OCI-LY7 (cell line): Measurements from ENCODE around the gene TENT5C. TPM values are rescaled to one million over a fixed set of nuclear protein-coding genes. Genes with fewer than 3 reads are reported as not detected.

Experiments used
- BruUV-seq: library from RNA; stranded (reverse); fragments of 400-500 nt; replicated peaks from 2 replicates; lab custom pipeline; 2021; lab: Mats Ljungman, UMichigan
- CTCF ChIA-PET: fragments of 300-600 bp; sonication (Branson Sonifier 250); formaldehyde crosslinking; loops from one replicate; lab custom pipeline; 2022; ENCODE audit warnings: antibody characterized with exemption; ENCODE audit not compliant: unreplicated experiment; lab: Charles Lee
- POLR2A ChIA-PET: fragments of 300-600 bp; sonication (Branson Sonifier 250); formaldehyde crosslinking; loops from one replicate; lab custom pipeline; 2022; ENCODE audit warnings: antibody characterized with exemption; lab: Charles Lee
- DNase-seq: peaks from one replicate; pipeline ENCODE4 v3.0.0-alpha.2; 2015; ENCODE audit warnings: low spot score
- H2AFZ ChIP-seq: fragments of 200-600 bp; sonication (generic), shearing (Covaris generic); 2 replicates; pipeline ENCODE4 v1.6.1; 2014; ENCODE audit warnings: mild to moderate bottlenecking, antibody characterized with exemption, low read length, moderate library complexity
- H3K27ac ChIP-seq: fragments of 200-600 bp; sonication (generic); 2 replicates; pipeline ENCODE4 v1.5.1; 2014; ENCODE audit warnings: mixed run types, low read depth, mild to moderate bottlenecking, moderate library complexity, low read length, inconsistent platforms; ENCODE audit not compliant: poor library complexity, severe bottlenecking
- H3K36me3 ChIP-seq: fragments of 200-600 bp; sonication (generic); 2 replicates; pipeline ENCODE4 v1.6.1; 2014; ENCODE audit warnings: mild to moderate bottlenecking, antibody characterized with exemption, low read length, moderate library complexity, mixed read lengths; ENCODE audit not compliant: insufficient read depth
- H3K4me1 ChIP-seq: fragments of 200-600 bp; sonication (generic); 2 replicates; pipeline ENCODE4 v1.5.1; 2014; ENCODE audit warnings: mild to moderate bottlenecking, low read length; ENCODE audit not compliant: insufficient read depth, poor library complexity, severe bottlenecking
- H3K4me2 ChIP-seq: fragments of 200-600 bp; sonication (generic); 2 replicates; pipeline ENCODE4 v1.6.1; 2014; ENCODE audit warnings: mild to moderate bottlenecking, low read length
- H3K4me3 ChIP-seq: fragments of 200-600 bp; sonication (generic); 2 replicates; pipeline ENCODE4 v1.5.1; 2014; ENCODE audit warnings: mild to moderate bottlenecking, low read depth, low read length; ENCODE audit not compliant: poor library complexity, severe bottlenecking
- H3K79me2 ChIP-seq: fragments of 200-600 bp; sonication (generic); 2 replicates; pipeline ENCODE4 v1.6.1; 2016; ENCODE audit warnings: low read depth, mild to moderate bottlenecking, low read length, moderate library complexity, mixed read lengths; ENCODE audit not compliant: insufficient read depth
- H3K9me2 ChIP-seq: fragments of 200-600 bp; sonication (generic); 2 replicates; pipeline ENCODE4 v1.6.1; 2016; ENCODE audit warnings: mild to moderate bottlenecking, low read length, mixed read lengths; ENCODE audit not compliant: insufficient read depth
- H3K9me3 ChIP-seq: fragments of 200-600 bp; sonication (generic); 2 replicates; pipeline ENCODE4 v1.6.1; 2014; ENCODE audit warnings: mild to moderate bottlenecking, mixed run types, low read length, mixed read lengths
- H4K20me1 ChIP-seq: fragments of 200-600 bp; sonication (generic); 2 replicates; pipeline ENCODE4 v1.6.1; 2014; ENCODE audit warnings: mild to moderate bottlenecking, antibody characterized with exemption, low read length, moderate library complexity, mixed read lengths; ENCODE audit not compliant: insufficient read depth
- EZH2phosphoT487 ChIP-seq: fragments of 200-600 bp; sonication (generic); IDR thresholded peaks from 2 replicates; pipeline ENCODE4 v1.6.1; 2018; ENCODE audit warnings: low read depth, borderline replicate concordance, mild to moderate bottlenecking, mixed run types, antibody characterized with exemption, low read length, moderate library complexity, mixed read lengths
- intact Hi-C: fragments of 100-400 bp; cut with micrococcal nuclease; formaldehyde crosslinking; loops from one replicate; pipeline ENCODE4 v1.10.0; 2022; ENCODE audit not compliant: unreplicated experiment
- total RNA-seq, 2 experiments: library from RNA; depleted of rRNA in 1 of 2; stranded (reverse); fragments of >200 nt in 1 of 2; shearing (Covaris generic) in 1 of 2; gene quantifications; 2 replicates each; pipeline ENCODE4 v1.2.3, GENCODE V29; 2014 to 2022
- TF ChIP-seq, protein P1 (sequence below): fragments of 200-600 bp; sonication (generic); conservative IDR thresholded peaks from 2 replicates; pipeline ENCODE4 v1.5.1; 2014; ENCODE audit warnings: mild to moderate bottlenecking, antibody characterized with exemption, low read length, moderate library complexity, mixed read lengths

TENT5C gene
- total RNA-seq, 2 experiments from 2014 or later, result 13.3 to 31.1 TPM

DNA sequence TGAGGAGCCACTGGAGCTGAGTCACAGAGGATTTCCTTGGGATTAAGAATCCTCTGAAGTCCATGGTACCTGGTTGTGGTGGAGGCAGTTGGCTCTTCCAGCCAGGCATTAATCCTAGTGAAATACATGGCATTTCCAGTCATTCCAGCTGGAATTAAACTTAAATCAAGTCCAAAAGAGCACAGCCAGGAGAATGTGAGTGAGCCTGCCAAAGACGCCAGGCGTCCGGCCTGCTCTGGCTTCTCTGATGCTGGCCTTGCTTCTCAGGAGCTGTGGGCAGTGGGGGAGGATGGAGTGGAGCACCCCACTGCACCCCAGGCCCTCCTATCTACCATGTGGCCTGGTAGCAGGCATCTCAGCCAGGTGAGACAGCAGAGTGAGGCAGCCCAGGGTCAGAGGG is 23.4 kb upstream of the TENT5C start:
- ChIA-PET CTCF (no interaction called here), POLR2A (interaction anchor here (1.3 to 2.1 kb wide), 2 partner anchors 14 to 32 kb away, joined by 4 to 5 read pairs; no protein-coding TSS in a partner anchor)
- Histone ChIP-seq H3K9me2 (no peaks in the 10 kb centered on the region), H2AFZ (no peak overlapping the region), H3K4me3 (no peak overlapping the region), H3K9me3 (no peaks in the 10 kb centered on the region), H3K4me1 (no peaks in the 10 kb centered on the region), H4K20me1 (no peaks in the 10 kb centered on the region), H3K27ac (no peak overlapping the region), H3K36me3 (no peaks in the 10 kb centered on the region), H3K79me2 (no peaks in the 10 kb centered on the region), H3K4me2 (no peak overlapping the region)
- intact Hi-C loops, result no loop called here
- no TSS peak for BruUV-seq
- no peak for TF ChIP-seq EZH2phosphoT487
- TF ChIP-seq, protein P1, sequence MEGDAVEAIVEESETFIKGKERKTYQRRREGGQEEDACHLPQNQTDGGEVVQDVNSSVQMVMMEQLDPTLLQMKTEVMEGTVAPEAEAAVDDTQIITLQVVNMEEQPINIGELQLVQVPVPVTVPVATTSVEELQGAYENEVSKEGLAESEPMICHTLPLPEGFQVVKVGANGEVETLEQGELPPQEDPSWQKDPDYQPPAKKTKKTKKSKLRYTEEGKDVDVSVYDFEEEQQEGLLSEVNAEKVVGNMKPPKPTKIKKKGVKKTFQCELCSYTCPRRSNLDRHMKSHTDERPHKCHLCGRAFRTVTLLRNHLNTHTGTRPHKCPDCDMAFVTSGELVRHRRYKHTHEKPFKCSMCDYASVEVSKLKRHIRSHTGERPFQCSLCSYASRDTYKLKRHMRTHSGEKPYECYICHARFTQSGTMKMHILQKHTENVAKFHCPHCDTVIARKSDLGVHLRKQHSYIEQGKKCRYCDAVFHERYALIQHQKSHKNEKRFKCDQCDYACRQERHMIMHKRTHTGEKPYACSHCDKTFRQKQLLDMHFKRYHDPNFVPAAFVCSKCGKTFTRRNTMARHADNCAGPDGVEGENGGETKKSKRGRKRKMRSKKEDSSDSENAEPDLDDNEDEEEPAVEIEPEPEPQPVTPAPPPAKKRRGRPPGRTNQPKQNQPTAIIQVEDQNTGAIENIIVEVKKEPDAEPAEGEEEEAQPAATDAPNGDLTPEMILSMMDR, result no peak
- DNase-seq, result no peak

DNA sequence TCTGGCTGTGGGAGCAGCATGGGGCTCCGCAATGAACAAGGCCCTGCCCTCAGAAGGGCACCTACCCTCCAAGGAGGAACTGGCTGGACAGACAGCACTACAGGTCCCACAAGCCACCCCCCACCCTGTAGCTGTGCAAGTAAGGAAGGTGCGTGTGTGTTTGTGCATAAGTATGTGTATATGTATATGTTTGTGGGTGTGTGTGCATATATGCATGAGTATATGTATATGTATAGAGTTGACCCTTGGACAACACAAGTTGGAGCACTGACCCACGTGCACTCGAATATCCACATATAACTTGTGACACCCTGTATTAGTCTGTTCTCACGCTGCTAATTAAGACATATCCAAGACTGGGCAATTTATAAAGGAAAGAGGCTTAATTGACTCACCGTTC is 22.6 kb upstream of the TENT5C start:
- CTCF ChIA-PET, result interaction anchor here (0.5 kb wide), 1 partner anchor 468 kb away, joined by 3 read pairs; no protein-coding TSS in a partner anchor
- H3K9me3 ChIP-seq, result no peaks in the 10 kb centered on the region
- no peak for TF ChIP-seq EZH2phosphoT487
- TF ChIP-seq, protein P1, result no peak
- no peak overlapping the region for H2AFZ ChIP-seq
- H3K36me3 ChIP-seq, result no peaks in the 10 kb centered on the region
- BruUV-seq, result no TSS peak
- H3K27ac ChIP-seq, result no peak overlapping the region
- no peaks in the 10 kb centered on the region for H3K9me2 ChIP-seq
- H3K79me2 ChIP-seq, result no peaks in the 10 kb centered on the region
- POLR2A ChIA-PET, result interaction anchor here (1.3 to 2.1 kb wide), 2 partner anchors 15 to 33 kb away, joined by 4 to 5 read pairs; no protein-coding TSS in a partner anchor
- intact Hi-C loops, result no loop called here
- no peaks in the 10 kb centered on the region for H3K4me1 ChIP-seq
- H3K4me2 ChIP-seq, result no peak overlapping the region
- DNase-seq, result no peak
- H4K20me1 ChIP-seq, result no peaks in the 10 kb centered on the region
- H3K4me3 ChIP-seq, result no peak overlapping the region

DNA sequence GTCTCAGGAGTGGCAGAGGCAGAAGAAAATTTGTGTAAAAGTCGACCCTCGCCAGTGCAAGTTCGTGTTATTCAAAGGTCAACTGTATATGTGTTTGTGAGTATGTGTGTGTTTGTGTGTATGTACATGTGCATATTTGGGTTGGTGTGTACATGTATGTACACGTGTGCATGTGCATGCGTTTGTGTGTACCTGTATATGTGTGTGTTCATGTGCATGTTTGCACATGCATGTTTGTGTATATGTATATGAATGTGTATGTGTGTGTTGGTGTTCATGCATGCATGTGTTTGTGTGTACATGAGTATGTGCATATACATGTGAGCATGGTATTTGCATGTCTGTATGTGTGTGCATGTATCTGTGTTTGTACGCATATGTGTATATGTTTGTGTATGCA is 21.7 kb upstream of the TENT5C start:
- no peaks in the 10 kb centered on the region for H3K36me3 ChIP-seq
- no peaks in the 10 kb centered on the region for H3K9me2 ChIP-seq
- no peak overlapping the region for H3K4me2 ChIP-seq
- BruUV-seq, result no TSS peak
- TF ChIP-seq EZH2phosphoT487, result no peak
- TF ChIP-seq, protein P1, result no peak
- CTCF ChIA-PET, result no interaction called here
- no peak overlapping the region for H3K27ac ChIP-seq
- H4K20me1 ChIP-seq, result no peaks in the 10 kb centered on the region
- intact Hi-C loops, result no loop called here
- no peak overlapping the region for H3K4me3 ChIP-seq
- no peak for DNase-seq
- H3K9me3 ChIP-seq, result no peaks in the 10 kb centered on the region
- no peaks in the 10 kb centered on the region for H3K4me1 ChIP-seq
- no peaks in the 10 kb centered on the region for H3K79me2 ChIP-seq
- POLR2A ChIA-PET, result no interaction called here
- H2AFZ ChIP-seq, result no peak overlapping the region
